Chondrocyte (in vitro differentiated cells): ENCODE results near the gene COPG2. TPM values are rescaled to one million over a fixed set of nuclear protein-coding genes. Genes with fewer than 3 reads are reported as not detected.

Experiments used
- DNase-seq: peaks from one replicate; pipeline ENCODE4 v3.0.0; 2021; ENCODE audit warnings: mixed read lengths, low spot score
- H3K27ac Mint-ChIP-seq: one replicate; pipeline ENCODE4 v1.8.0; 2021; ENCODE audit warnings: mild to moderate bottlenecking, moderate library complexity, mixed read lengths; ENCODE audit not compliant: unreplicated experiment
- H3K27me3 Mint-ChIP-seq: 2 replicates; pipeline ENCODE4 v1.8.0; 2021; ENCODE audit warnings: low read depth, mixed read lengths
- H3K36me3 Mint-ChIP-seq: 2 replicates; pipeline ENCODE4 v1.8.0; 2021; ENCODE audit warnings: low read depth, mixed read lengths
- H3K4me1 Mint-ChIP-seq: 2 replicates; pipeline ENCODE4 v1.8.0; 2021; ENCODE audit warnings: low read depth, mild to moderate bottlenecking, mixed read lengths
- H3K4me3 Mint-ChIP-seq: one replicate; pipeline ENCODE4 v1.8.0; 2021; ENCODE audit warnings: mild to moderate bottlenecking, moderate library complexity, mixed read lengths; ENCODE audit not compliant: unreplicated experiment
- H3K9me3 Mint-ChIP-seq: 2 replicates; pipeline ENCODE4 v1.8.0; 2021; ENCODE audit warnings: low read depth, mixed read lengths
- total RNA-seq: library from RNA; stranded (reverse); gene quantifications from 3 replicates; pipeline ENCODE4 v1.2.1, GENCODE V29; 2021
- TF ChIP-seq, protein P1 (sequence below): fragments of 200-600 bp; sonication (generic); IDR thresholded peaks from 2 replicates; pipeline ENCODE4 v1.5.0; 2021; ENCODE audit warnings: antibody characterized with exemption, mild to moderate bottlenecking, moderate library complexity

COPG2 gene
- total RNA-seq, 1 donor from 2014 or later = 24.1 TPM

DNA sequence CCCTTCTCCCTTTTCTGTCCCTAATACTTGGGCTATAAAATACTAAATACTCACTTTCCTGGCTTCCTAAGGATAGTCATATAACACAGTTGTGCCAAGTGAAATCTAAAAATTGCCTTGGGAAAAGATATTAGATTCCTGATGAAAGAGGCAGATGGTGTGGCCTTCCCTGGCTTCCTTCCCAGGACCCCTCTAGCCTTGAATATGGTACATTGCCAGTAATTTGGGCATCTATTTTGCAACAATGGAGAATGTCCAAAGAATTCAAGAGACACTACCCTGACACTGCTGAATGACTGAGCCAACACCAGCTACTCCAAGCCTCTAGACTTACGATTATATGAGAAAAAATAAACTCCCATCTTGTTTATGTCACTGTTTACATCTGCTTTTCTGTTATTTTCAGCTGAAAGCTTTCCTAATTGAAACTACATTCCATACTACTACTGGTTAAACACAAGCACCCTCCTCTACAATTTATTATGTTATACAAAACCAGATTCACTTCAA lies 17.9 kb downstream of the COPG2 start:
- TF ChIP-seq, protein P1, sequence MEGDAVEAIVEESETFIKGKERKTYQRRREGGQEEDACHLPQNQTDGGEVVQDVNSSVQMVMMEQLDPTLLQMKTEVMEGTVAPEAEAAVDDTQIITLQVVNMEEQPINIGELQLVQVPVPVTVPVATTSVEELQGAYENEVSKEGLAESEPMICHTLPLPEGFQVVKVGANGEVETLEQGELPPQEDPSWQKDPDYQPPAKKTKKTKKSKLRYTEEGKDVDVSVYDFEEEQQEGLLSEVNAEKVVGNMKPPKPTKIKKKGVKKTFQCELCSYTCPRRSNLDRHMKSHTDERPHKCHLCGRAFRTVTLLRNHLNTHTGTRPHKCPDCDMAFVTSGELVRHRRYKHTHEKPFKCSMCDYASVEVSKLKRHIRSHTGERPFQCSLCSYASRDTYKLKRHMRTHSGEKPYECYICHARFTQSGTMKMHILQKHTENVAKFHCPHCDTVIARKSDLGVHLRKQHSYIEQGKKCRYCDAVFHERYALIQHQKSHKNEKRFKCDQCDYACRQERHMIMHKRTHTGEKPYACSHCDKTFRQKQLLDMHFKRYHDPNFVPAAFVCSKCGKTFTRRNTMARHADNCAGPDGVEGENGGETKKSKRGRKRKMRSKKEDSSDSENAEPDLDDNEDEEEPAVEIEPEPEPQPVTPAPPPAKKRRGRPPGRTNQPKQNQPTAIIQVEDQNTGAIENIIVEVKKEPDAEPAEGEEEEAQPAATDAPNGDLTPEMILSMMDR = no peak

DNA sequence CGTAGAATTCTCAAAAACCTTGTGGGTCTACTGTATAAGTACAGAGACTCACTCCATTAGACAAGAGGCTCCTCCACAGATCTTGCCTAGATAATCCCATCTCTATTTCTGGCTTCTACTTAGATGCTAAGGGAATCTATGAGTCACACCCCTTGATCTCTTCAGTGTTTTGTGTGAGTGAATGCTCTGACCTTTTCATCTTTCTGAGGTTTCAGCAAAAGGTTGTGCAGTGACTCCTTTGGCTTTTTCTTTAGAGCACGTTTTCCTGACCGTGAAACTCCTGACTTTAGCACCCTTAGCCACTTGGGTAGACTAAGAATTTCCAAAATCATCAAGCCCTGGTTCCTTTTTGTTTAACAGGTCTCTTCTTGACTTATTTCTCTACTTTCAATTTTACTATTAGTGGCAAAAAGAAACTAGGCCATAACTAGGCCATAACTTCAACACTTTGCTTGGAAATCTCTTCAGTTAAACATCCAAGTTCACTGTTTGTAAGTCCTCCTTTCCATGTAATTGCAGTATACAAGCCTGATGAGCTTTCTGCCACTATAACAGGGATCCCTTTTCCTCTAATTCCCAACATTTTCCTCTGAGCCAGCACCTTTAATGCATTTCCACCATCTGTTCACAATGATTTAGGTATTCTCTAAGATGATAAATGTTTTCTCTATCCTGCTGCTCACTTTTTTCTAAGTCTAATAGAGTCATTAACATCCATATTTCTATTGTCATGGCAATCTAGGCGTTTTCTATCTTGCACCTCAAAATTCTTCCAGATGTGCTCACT lies 19.4 kb downstream of the COPG2 start:
- H3K4me1 Mint-ChIP-seq = no peaks in the 10 kb centered on the region
- peaks cover 13% of the 10 kb centered on the region for H3K9me3 Mint-ChIP-seq
- no peak for DNase-seq
- peaks cover 29% of the 10 kb centered on the region for H3K36me3 Mint-ChIP-seq
- TF ChIP-seq, protein P1 = no peak
- no peak overlapping the region for H3K27ac Mint-ChIP-seq
- no peaks in the 10 kb centered on the region for H3K27me3 Mint-ChIP-seq
- no peak overlapping the region for H3K4me3 Mint-ChIP-seq

More for the DNA sequence above, 17.9 kb downstream of the COPG2 start:
- H3K27me3 Mint-ChIP-seq = no peaks in the 10 kb centered on the region
- DNase-seq = no peak
- peaks cover 13% of the 10 kb centered on the region for H3K9me3 Mint-ChIP-seq
- H3K4me1 Mint-ChIP-seq = no peaks in the 10 kb centered on the region
- peaks cover 26% of the 10 kb centered on the region for H3K36me3 Mint-ChIP-seq
- no peak overlapping the region for H3K4me3 Mint-ChIP-seq
- H3K27ac Mint-ChIP-seq = no peak overlapping the region

DNA sequence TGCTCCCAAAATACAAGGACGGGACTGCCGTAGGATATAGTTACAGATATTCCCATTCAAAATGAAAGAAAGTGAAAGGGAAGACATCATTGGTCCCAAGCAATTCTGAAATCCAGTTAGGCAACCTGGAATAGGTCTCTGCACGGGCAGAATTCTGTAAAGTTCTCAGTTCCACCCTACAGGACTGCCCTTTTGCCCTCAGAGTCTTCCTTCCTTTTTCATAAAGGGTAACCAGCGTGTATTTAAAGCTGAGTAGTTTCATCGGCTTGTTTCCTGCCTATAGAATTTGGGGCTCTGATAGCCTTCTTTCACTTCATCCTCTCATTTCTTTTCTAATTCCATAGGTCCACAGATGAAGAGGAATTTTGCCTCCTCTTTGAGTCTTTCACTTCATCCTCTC lies 20.0 kb downstream of the COPG2 start:
- Mint-ChIP-seq H3K36me3 (peaks cover 29% of the 10 kb centered on the region), H3K27ac (no peak overlapping the region)

DNA sequence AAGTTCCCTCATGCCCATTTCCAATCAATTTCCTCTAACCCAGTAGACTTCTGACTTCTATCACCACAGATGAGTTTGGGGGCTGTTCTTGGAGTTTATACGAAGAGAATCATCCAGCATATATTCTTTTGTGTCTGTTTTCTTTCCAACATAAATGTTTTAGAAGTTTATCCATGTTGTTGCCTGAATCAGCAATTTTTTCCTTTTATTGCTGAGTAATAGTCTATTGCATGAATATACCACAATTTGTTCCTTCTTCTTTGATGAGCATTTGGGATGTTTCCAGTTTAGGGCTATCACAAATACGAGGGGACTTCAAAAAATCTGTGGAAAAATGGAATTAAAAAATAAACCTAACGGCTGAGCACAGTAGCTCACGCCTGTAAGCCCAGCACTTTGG lies 26.2 kb downstream of the COPG2 start:
- Mint-ChIP-seq H3K27ac (no peak overlapping the region), H3K4me1 (no peaks in the 10 kb centered on the region)

More for the DNA sequence above, 20.0 kb downstream of the COPG2 start:
- Mint-ChIP-seq H3K27me3 (no peaks in the 10 kb centered on the region), H3K4me3 (no peak overlapping the region), H3K4me1 (no peaks in the 10 kb centered on the region), H3K9me3 (peaks cover 13% of the 10 kb centered on the region)
- DNase-seq = no peak
- TF ChIP-seq, protein P1 = no peak

DNA sequence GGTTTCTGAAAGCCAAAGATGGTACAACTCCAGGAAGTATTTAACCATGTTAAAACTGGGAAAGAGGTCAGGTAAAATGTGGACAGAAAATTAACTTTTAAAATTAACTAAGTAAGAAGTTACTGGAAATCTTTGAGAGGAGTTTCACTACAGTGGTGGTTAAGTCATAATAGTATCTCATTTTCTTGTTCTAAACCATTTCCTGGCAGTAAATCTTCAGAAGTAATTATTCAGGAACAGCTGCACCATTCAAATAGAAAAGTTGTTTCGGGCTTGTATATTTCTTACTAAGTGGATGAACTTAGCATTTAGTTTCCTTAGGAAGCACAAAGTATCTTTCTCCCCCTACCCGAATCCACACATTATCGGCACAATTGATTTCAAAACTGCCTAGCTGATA lies 27.1 kb downstream of the COPG2 start:
- Mint-ChIP-seq H3K27me3 (no peaks in the 10 kb centered on the region), H3K36me3 (peaks cover 37% of the 10 kb centered on the region), H3K4me1 (no peaks in the 10 kb centered on the region), H3K27ac (no peak overlapping the region), H3K9me3 (peaks cover 13% of the 10 kb centered on the region), H3K4me3 (no peak overlapping the region)
- DNase-seq = no peak
- TF ChIP-seq, protein P1 = no peak

More for the DNA sequence above, 26.2 kb downstream of the COPG2 start:
- no peak for DNase-seq
- Mint-ChIP-seq H3K9me3 (peaks cover 8% of the 10 kb centered on the region), H3K27me3 (no peaks in the 10 kb centered on the region), H3K36me3 (peaks cover 36% of the 10 kb centered on the region), H3K4me3 (no peak overlapping the region)
- TF ChIP-seq, protein P1 = no peak
